Measurements from ENCODE around the gene PTPRG.
"Not testable (repeated sequence)": the region's sequence is repeated elsewhere in the genome, so short reads cannot be mapped to it uniquely, and the experiment has no call there.

The PTPRG gene

DNA sequence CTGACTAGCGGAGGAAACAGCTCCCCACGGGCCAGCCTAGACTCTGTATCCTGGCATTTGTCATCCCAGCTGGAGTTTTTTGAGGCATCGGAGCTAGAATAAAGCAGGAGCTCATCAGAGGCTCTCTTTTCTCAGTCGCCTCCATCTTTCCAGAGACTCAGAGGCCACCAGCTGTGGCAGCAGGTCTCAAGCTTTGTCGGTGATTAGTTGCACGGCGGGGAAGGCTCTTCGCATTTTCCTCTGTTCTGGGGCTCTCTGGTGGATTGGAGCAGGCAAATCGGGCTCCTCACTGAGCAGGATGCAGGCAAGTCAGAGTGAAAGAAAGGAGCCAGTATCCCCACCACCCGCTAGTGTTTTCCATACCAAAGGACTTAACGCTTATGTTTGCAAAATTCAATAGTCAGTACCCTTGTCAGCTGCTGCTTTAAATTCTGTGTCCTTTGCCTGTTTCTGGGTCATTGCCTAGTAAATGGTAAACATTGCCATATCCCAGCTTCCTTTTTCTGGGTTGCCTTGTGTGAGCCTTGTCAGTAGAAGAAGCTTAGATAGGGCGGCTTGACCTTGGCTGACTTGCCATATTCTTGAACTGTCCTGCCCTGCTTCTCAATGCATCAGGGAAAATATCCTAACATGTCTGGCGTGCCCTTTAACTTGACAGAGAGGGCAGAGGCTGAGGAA is 127.1 kb downstream of the PTPRG start:
- no peak for DNase-seq

DNA sequence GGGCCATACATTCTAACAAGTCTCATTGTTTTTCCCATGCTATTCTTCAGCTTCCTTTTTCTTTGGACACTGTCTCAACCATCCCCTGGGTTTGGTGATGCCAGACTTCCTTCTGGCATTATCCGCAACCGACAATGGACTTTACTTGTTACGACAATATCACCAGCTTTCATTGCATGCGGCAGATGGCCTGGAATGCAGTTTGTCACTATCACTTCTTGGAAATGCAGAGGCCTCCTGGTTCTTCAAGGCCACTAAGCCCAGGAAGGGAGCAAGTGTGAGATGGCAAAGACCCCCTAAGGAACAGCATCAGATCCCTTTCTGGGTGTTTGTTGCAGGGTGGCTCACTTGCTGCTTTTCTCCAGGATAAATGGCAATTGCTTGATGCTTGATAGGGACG is 128.6 kb downstream of the PTPRG start:
- no peak for DNase-seq

DNA sequence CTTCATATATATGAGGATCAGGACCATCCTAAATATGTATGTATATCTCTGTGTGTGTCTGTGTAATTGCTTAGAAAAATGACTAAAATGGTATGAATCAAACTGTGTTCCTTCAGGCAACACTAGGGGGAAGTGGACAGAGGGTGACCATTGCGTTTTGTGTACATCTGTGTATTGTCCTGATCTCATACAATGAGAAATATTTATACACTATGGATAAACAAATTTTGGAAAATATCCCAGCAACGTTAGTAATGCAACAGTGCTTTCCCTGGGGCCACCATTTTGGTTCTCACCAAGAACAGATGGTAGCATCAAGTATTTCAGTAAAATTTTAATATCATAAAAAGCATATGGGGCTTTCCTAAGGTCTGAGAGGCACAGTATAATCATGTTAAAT is 130.1 kb downstream of the PTPRG start:
- no peak for DNase-seq

DNA sequence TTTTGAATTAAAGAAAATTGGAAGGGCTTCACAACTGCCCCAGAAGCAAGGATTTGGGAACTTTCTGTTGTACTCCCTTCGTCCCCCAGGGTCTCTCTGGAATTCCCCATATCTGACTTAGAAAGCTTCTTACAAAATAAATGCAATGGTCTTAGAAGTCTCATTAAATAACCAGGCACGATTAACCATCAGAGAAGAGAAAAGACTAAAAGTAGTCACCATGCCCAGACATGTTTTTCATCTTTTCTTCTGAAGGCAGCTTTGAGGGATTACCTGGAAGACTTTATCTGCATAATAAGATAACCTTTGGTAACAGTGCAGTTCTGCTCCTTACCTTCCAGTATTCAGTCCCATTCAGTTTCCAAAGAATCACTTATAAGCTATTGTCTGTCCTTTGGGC is 135.9 kb downstream of the PTPRG start:
- DNase-seq = no peak

DNA sequence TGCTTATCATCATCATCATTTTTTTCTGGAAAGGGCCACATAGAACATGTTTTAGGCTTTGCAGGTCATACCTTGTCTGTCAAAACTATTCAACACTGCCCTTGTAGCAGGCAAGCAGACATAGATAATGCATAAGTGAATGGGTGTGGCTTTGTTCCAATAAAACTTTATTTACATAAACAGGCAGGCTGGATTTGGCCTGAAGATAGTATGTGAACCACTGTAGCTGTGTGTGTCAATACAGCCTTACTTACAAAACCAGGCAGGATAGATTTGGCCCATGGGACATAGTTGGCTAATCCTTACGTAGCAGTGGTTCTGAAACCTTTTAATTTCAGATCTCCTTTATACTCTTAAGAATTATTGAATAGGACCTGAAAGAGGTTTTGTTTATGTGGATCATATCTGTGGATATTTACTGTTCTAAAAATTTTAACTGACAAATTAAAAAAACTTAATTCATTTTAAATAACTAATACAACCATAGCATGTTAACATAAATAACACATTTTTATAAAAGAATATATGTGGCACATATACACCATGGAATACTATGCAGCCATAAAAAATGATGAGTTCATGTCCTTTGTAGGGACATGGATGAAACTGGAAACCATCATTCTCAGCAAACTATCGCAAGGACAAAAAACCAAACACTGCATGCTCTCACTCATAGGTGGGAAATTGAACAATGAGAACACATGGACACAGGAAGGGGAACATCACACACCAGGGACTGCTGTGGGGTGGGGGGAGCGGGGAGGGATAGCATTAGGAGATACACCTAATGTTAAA is 137.1 kb downstream of the PTPRG start:
- DNase-seq = not testable (repeated sequence)

DNA sequence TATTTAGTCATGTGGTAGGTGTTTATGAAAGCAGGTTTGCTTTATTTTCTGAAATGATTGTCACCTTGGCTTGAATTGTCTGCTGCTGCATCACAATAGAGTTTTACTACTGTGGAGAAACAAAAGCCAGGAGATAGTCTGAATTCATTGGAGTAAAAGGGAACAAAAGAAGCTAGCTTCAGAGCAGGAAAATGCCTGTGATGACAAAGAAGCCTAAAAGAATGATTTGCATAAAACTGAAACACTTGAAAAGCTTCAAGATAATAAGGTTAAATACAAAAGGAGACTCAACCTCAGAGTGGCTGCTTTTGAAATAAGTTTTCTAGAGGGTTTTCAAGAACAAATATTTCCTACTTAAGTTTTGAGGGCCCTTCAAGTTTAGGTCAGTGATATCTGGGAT is 138.3 kb downstream of the PTPRG start:
- no peak for DNase-seq

DNA sequence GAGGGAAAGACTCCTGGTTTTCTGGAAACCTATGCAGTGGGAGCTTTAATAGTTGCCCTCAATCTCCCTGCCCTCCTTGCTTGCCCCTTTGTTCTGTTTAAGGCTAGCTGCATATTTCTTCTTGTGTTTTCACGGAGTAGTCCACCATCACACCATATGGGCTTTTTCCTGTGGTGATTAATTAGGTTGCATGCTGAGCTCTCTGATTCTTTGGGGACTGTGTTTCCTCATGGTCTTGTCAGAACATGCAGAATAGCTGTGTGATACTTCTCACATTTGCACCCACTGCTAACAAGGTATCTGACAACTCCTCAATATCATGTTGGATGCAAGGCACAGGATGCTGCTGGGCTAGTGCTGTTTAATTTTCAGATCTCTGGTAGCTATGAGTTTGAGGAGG is 139.6 kb downstream of the PTPRG start:
- peak; percentile 15 for DNase-seq

DNA sequence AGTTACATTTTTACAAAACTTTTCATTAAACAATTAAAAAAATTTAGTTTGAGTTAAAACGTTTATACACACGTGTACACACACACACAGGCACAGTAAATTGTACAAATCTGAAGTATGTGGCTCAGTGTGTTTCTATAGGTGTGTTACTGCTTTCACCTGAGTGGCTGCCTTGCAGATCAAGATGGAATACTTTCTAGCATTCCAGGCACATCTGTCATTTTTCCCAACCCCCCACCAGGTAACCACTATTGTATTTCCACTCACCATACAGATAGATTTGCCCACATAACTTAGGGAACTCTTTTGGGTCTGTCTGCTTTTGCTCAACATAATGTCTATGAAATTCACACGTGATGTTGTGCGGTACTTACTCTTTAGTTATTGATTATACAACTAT is 141.1 kb downstream of the PTPRG start:
- DNase-seq = no peak

DNA sequence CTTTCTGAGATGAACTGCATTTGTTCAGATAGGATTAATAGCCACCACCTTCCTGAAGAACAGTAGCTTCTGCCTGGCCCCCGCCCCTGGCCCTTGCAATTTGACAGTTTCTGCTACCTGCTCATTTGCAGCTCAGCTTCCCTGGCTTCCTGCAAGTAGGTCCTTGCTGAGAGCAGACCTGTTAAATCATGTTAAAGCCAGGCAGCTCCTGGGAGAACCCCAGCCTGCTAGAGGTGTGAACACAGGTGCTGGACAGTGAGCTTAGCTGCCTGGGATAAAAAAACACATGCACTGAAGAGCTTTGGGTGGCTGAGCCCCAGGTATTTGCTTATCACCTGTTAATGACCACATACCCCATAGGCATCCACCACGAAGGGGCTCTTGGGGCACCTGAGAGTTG is 143.4 kb downstream of the PTPRG start:
- DNase-seq = no peak

DNA sequence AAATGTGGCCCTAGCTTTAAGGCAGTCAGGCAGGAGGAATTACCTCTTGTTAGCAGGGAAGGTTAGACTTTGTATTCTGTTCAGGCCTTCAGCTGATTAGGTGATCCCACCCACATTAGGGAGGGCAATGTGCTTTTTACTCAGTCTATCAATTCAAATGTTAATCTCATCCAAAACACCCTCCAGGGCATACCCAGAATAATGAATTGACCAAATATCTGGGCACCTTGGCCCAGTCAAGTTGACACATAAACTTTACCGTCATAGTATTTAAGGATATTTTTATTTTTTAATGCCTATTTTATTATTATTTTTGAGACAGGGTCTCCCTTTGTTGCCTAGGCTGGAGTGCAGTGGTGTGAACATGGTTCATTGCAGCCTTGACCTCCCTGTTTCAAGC is 146.1 kb downstream of the PTPRG start:
- DNase-seq = no peak

DNA sequence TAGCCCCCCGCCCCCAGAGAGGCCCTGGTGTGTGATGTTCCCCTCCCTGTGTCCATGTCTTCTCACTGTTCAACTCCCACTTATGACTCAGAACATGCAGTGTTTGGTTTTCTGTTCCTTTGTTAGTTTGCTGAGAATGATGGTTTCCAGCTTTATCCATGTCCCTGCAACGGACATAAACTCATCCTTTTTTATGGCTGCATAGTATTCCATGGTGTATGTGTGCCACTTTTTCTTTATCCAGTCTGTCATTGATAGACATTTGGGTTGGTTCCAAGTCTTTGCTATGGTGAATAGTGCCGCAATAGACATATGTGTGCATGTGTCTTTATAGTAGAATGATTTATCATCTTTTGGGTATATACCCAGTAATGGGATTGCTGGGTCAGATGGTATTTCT is 149.5 kb downstream of the PTPRG start:
- DNase-seq = not testable (repeated sequence)

DNA sequence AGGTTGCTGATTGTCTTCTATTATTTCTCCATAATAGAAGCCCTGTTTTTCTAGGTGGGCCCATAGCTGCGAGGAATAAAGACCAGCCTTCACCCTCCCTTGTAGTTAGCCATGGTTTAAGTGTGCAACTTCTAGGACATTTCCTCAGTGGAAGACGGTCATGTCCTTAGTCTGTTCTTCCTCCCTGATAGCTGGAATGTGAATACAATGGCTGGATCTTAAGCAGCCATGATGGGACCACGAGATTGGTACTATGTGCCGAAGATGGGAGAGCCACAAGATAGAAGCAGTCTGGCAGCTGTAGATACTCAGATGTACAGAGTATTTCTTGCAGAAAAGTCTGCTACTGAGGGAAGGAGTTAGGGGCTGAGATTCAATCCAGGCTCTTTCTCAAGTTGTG is 152.9 kb downstream of the PTPRG start:
- no peak for DNase-seq

DNA sequence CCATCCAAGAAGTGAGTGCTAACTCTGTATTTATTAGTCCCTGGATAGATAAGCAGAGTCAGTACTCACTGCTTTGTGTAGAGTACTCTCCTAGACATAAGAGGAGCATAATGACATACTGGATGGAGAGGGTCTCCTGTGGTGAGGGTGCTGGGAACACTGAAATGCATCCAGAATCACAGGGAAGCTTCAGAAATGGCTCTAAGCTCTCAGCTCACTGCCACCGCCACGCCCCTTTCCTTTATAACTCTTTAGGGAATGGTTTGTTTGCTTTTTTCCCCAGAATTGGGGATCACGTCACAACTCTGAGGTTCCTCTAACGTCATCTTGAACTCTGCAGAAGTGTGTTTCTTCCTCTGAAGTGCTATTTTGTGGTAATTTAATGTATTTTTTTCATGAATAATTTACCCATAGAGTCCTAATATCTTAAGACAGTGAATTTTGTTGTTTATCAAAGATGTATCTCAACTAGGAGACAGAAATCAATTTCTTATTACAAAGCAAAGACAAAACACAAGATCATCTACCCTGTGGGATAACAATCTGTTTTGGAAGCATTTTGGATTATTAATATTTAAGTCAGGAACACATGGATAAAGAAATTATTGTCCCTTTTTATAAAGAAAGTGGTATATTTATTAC is 154.6 kb downstream of the PTPRG start:
- DNase-seq = no peak

DNA sequence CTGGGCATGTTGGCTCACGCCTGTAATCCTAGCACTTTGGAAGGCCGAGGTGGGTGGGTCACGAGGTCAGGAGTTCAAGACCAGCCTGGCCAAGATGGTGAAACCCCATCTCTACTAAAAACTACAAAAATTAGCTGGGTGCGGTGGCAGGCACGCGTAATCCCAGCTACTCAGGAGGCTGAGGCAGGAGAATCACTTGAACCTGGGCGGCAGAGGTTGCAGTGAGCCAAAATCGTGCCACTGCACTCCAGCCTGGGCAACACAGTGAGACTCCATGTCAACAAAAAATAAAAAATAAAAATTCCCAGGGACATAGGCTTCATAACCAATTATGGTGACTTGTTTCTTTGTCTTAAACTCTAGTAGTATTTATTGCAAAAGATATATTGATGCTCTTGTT is 155.3 kb downstream of the PTPRG start:
- DNase-seq = not testable (repeated sequence)

DNA sequence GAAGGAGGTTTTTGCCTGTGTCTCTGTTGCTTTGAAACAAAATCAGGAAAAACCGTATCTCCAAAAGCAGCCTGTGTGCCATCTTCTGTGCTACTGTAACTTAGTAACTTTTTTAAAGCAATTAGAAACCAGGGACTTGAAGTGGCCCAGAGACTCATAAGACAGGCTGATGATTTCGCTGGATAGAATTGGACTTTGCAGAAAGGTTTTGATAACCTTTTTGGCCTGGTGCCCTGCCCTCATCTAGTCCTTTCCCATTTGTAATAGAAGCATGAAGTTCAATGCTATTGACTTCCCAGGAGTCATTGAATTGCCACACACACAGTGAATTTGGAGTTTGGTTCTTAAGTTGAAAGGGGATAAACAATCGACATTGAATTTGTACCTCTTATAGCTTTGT is 157.2 kb downstream of the PTPRG start:
- DNase-seq = no peak

DNA sequence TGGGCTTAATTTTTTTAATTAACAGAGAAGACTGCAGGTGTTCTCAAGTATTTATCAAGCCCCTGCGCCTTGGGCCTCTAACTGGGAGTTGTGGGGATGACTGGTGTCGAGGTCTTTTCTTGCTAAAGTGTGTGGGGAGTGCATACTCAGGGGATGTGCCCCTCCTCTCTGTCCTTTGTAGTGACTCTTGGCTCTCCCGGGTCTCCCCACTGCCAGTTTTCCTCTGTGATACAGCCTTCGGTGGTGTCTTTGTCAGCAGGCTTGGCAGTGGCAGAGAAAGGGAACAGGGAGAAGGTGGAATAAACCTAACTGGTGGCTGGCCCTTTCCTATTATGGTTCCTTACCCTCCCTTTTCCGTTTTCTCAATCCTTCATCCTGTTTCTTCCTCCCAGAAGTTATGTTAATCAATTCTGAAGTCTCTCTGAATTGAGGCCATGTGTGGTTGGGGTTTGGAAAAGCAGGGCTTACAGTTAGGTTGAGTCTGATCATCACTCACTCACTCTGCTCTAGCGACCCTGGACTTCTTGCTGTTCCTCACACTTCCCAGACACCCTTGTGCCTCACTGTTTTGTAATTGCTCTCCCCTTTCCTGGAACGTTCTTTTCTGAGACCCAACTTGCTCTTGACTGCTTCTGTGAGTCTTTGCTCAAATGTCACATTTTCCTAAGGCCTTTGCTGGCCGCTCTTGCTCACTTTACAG is 158.1 kb downstream of the PTPRG start:
- DNase-seq = no peak

DNA sequence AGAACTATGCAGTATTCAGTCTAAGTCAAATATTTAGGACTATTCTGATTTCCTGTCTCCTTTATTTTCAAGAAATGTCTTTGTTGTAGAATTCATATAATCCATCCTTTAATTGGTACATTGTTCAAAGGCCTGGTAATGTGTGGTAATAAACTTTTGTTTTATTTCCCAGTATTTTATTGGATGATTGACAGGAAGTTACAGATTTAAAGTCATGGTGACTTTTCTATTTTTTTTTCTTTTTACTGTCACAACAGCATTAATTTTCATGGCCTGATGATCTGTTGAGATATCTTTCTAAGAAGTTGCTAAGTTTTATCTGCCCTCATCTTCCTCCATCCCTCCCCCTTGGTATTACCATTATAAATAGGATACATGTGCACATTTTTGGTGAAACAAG is 161.7 kb downstream of the PTPRG start:
- DNase-seq = no peak

DNA sequence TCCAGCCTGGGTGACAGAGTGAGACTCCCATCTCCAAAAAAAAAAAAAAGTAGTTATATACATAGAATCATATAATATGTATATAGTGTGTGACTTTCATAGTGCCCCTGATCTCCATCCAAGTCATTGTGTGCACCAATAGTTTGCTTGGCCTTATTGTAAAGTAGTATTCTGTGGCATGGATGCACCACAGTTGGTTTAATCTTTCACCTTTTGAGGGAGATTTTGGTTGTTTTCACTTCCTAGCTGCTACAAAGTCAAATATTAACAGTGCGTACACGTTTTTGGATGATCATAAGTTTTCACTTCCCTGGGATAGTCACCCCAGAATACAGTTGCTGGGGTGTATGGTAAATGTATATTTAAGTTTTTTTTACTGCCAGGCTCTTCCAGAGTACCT is 162.8 kb downstream of the PTPRG start:
- DNase-seq = no peak

DNA sequence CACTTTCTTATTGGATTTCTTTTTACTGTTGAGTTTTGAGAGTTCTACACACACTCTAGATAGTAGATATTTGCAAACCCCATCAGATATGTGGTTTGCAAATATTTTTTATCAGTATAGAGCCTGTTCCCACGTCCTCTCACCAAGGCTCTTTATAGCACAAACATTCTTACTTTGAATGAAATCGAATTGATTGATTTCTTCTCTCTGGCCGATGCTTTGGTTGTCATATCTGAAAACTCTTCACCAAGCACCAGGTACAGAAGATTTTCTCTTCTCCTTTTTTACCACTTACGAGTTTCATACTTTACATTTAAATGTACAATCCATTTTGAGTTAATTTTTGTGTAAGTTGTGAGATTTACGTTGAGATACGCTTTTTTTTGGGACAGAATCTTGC is 163.4 kb downstream of the PTPRG start:
- no peak for DNase-seq

DNA sequence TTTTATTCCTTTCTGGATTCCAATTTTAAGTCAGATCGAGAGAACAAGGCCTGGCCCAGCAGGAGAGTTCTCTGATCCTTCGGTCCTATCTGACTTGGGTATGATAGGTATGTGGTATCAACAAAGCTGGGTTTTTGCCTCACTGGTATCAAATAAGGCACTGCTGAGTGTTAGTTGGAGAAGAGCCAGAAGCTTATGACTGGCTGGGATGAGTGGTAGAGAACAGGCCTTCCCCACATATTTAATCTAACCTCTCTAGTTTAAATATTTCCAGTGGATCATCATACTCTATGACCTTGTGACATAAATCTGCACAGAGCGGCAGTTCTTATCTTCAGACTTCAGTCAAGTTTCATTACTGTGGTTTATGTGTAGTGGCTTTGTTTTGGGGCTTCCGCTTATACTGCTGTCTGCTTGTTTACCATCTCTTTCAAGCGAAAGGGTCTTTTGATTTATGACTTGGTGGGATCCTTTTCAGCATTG is 164.5 kb downstream of the PTPRG start:
- no peak for DNase-seq

DNA sequence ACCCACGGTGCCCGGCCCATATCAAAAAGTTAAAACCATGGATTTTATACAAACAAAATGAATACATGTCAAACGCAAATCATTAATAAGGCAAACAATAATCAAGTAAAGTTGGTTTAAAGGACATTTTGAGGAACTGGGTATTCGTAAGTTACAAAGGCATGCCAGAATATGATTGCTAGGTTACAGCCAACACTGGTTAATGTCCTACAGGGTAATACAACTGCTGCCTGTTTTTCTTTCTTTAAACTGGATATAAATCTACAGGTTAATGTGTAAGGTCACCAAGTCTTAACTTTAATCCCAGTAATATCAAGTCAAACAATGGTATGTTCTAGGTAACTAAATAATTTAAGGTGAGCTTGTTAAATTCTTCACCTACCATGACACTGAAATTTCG is 166.1 kb downstream of the PTPRG start:
- DNase-seq = no peak

DNA sequence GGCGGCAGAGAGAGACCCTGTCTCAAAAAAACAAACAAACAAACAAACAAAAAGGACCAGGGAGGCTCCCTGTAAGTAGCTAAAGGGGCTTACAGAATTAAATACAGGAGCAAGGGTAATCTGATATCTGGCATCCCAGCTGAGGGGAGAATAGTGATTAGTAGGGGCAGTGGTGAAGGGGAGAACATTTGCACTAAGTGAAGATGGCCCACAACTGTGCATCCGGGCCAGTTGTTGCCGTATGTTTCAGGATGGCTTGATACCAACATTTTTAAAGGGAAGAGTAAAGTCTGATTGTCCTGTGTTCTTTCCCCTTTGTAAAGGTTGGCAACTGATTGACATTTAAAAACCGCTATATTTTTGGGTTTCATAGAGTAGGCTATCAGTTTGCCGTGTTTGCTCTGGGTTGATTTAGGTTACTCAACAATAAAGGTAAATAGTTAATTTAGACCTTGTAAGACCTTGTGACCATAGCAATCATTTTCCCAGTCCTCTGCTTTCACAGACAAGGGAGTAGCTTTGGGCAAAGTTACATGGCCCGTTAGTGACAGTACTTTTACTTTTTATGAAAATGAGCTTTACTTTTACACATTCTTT is 167.8 kb downstream of the PTPRG start:
- no peak for DNase-seq

DNA sequence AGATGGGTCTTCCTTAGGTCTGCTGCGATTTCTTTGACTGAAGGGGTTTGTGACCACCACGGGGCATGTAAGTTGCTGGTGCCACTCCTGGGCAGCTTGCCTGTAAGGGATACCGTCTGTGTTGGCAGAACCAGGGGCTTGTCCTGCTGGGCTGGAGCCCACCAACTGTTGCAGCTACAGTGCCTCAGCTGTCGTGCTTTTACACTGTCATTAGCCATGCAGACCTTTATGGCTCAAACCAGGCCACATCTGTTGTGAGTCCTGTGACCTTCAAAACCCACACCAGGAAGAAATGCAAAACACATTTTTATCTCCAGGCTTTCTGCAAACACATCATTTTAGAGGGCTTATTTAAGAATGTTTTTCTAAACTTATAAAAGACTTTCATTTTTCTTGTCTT is 168.7 kb downstream of the PTPRG start:
- DNase-seq = no peak

All from NCI-H1694 (cell line).